Stimulated activated CD4-positive, alpha-beta T cell treated with anti-CD3 and anti-CD28 coated beads, TNF-alpha, amount 100 ng/mL, for 1 hour (primary cell): ENCODE measurements around the gene ATP1B2.
A peak's percentile ranks its signal among the peaks of the same experiment; 100 is the strongest.

Source experiments
- DNase-seq, 3 donors: peaks; one replicate each; pipeline ENCODE4 v3.0.0-alpha.2; 2020; ENCODE audit warnings: low read depth in 3 of 3, low spot score in 1 of 3

ATP1B2 gene

DNA sequence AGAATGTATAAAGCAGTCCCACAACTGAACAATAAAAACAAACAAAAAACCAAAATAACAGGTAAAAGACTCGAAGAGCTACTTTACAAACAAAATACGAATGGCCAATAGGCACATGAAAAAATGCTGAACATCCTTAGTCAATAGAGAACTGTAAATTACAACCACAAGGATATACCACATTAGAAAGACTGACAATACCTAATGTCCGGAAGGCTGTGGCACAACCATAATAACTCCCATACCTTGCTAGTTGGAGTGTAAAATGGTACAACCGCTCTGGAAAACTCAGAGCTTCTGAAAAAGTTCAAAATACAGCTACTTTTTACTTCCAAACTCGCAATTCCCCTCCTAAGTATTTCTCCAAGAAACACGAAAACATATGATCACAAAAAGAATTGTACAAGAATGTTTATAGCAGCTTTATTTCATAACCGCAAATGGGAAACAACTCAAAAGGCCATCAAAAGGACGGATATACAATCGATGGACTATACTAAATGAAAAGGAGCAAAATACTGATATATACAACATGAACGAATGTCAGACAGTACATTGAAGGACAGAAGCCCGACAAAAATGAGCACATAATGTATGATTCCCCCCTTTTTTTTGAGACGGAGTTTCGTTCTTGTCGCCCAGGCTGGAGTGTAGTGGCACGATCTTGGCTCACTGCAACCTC lies 34.3 kb downstream of the ATP1B2 start:
- DNase-seq = no peak

DNA sequence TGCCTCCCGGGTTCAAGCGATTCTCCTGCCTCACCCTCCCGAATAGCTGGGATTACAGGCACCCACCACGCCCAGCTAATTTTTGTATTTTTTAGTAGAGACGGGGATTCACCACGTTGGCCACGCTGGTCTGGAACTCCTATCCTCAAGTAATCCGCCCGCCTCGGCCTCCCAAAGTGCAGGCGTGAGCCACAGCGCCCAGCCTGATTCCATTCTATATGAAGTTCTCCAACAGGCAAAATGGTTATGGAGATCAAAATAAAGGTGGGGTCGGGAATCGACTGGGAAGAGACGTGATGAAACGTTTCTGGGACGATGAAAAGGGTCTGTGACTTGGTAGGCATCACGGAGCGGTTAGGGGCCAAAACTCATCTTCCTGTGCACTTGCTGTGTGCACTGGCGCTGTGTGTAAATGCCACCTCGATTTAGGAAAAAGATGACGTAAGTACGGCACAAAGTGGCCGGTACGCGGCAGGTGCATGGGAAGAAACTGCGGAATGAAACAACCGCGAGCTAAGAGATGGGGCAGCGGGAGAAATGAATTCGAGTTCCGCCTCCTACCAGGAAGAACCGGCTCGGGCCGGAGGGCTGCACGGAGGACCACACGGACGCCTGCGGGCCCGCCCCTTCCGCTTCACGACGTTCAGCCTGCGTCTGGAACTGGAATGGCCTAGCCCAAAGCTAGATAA lies 35.0 kb downstream of the ATP1B2 start:
- DNase-seq = peak; percentile 61 to 75 (median 73)

DNA sequence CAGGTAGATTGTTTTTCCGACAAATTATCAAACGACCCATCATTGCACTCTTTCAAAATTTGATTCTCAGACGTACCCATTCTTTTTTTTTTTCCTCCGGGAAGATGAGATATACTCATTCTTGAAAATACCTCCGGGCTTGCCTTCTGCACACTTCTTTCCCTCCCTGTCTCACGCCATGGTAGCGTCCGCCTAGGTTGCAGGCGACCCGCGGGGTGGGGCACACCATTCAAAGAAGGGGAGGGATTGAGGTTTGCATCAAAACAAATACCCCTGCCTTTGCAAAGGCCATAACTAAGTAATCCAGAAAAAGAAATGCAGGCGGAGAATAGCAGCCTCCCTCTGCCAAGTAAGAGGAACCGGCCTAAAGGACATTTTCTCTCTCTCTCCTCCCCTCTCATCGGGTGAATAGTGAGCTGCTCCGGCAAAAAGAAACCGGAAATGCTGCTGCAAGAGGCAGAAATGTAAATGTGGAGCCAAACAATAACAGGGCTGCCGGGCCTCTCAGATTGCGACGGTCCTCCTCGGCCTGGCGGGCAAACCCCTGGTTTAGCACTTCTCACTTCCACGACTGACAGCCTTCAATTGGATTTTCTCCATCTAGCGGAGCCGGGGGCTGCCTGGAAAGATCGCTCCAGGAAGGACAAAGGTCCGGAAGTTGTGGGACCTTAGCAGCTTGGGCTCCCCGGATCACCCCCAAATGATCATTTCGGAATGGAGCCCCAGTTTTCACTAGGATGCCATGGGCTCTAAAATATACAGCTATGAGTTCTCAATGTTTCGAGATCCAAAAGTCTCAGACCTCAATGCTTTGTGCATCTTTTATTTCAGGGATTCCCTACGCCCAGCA lies 35.7 kb downstream of the ATP1B2 start:
- peak; percentile 33 to 57 (median 40) for DNase-seq

DNA sequence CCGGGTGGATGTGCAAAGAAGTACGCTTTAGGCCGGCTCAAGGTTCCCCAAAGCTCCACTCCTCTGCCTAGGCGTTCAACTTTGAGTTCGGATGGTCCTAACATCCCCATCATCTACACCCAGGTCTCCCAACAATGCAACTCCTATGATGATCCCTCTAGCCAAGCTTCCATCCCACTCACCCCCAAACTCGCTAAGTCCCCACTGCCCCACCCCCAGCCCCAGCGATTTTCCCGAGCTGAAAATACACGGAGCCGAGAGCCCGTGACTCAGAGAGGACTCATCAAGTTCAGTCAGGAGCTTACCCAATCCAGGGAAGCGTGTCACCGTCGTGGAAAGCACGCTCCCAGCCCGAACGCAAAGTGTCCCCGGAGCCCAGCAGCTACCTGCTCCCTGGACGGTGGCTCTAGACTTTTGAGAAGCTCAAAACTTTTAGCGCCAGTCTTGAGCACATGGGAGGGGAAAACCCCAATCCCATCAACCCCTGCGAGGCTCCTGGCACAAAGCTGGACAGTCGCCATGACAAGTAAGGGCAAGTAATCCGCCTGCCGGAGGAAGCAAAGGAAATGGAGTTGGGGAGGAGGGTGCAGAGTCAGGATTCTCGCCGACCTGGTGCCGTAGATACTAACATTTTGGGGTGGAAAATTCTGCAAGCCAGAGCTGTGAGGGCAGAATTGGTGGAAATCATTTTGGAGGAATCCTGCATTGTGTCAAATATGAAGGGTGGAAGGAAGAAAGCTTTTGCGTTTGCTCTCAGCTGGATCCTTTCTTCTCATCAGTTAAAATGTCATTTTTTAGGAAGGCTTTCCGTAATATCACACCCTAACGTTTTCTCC lies 36.6 kb downstream of the ATP1B2 start, which contains the start of gene TP53:
Gene TP53, minus strand, starts transcription at position 419 of the 836 bp plus-strand sequence. CDS start 10,896 bp downstream, outside the sequence.
- DNase-seq = peak; percentile 72 to 79 (median 73)

DNA sequence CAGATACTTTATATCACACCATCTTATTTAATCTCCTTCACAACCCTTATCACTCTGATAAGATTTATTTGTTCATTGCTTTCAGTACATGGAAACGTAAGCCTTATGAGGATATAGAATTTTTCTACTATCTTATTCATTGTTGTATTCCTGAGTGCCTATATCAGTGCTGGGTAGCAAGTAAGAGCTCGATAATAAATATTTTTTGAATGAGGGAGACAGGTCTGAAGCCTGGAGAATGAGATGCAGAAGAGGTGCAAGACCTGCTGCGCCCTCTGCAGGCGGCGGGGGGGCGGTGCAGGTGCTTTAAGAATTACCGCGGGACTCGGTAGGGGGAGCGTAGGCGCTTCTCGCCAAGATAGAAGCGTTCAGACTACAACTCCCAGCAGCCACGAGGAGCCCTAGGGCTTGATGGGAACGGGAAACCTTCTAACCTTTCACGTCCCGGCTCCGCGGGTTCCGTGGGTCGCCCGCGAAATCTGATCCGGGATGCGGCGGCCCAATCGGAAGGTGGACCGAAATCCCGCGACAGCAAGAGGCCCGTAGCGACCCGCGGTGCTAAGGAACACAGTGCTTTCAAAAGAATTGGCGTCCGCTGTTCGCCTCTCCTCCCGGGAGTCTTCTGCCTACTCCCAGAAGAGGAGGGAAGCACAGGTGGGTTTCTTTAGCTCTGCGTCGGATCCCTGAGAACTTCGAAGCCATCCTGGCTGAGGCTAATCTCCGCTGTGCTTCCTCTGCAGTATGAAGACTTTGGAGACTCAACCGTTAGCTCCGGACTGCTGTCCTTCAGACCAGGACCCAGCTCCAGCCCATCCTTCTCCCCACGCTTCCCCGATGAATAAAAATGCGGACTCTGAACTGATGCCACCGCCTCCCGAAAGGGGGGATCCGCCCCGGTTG lies 37.4 kb downstream of the ATP1B2 start, which contains the start of gene WRAP53:
Gene WRAP53, plus strand, starts transcription at position 570 of the 900 bp plus-strand sequence. Its CDS starts 172 bp downstream, at position 742.
- DNase-seq = peak; percentile 84 to 95 (median 92)

DNA sequence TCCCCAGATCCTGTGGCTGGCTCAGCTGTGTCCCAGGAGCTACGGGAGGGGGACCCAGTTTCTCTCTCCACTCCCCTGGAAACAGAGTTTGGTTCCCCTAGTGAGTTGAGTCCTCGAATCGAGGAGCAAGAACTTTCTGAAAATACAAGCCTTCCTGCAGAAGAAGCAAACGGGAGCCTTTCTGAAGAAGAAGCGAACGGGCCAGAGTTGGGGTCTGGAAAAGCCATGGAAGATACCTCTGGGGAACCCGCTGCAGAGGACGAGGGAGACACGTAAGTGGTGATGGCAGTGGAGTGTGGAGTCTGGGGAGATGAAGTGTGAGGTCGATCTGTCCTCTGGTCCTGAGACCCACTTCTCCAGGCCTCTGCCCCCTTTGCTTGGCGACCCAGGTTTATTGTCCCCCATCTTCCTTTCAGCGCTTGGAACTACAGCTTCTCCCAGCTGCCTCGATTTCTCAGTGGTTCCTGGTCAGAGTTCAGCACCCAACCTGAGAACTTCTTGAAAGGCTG lies 38.1 kb downstream of the ATP1B2 start:
- DNase-seq = no peak

DNA sequence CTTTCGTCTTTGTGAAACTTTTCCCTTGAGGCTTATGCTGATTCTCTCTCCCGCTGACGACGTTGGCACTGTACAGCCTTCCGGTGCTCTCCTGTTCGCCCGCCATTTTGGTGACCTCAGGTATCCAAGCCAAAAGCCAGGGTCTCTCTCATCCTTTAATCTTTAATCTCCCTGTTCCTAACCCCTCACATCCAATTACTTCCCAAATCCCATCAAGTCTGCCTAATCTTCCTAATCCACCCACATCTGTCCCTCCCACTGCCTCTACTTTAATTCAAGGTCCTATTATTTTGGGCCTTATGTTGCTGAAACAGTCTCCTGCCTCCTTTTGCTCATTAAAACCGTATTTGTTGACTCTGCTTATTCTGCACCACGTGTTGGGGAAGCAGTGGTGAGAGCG lies 44.9 kb downstream of the ATP1B2 start:
- no peak for DNase-seq

DNA sequence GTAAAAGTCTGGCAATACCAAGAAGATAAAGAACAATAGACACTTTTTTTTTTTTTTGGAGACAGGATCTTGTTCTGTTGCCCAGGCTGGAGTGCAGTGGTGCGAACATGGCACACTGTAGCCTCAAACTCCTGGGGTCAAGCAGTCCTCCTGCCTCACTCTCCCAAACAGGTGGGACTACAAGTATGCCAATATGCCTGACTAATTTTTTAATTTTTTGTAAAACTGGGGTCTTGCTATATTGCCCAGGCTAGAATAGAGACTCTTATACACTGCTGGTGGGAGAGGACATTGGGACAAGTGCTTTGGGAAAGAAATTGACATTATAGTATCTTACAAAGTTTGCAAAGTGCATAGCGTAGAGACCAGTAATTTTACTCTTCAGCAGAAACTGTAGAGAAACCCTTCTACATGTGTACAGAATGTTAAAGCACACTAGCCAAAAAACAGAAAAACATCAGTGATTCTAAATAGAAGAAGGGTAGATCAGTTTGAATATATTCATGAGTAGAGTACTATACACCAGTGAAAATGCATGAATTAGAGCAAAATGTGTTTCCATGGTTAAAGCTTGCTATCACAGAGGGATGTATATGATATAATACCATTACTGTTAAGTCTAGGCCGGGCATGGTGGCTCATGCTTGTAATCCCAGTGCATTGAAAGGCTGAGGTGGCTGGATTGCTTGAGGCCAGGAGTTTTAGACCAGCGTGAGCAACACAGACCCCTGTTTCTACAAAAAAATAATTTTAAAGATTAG lies 47.3 kb downstream of the ATP1B2 start:
- DNase-seq = no peak

DNA sequence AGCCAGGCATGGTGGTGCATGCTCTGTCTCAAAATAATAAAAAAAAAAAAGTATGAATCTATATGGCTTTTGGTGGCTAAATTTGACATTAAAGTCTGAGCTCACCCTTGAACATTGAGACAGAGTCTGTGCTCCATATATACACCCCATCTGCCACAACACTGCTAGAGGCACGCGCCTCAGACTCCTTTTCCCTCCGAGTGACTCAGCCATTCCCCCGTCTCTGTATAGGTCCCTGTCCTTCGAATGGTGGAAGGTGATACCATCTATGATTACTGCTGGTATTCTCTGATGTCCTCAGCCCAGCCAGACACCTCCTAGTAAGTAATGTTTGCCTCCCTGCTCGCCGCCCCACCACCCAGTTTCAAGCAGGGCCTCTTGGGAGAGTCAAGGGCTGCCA lies 49.8 kb downstream of the ATP1B2 start:
- no peak for DNase-seq

DNA sequence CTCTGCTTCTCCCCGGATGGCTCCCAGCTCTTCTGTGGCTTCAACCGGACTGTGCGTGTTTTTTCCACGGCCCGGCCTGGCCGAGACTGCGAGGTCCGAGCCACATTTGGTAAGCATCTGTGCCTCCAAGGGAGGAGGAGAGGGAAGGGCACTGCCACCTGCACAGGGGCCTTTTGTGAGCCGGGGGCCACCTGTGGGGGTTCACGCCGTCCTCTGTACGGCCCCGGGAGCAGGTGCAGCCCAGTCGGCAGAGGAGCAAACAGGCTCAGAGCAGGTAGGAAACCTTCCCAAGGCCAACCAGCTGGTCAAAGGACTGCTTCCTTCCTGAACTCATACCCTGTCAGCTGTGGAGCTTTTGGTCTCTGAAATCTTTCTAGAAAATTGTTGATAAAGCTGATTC lies 51.0 kb downstream of the ATP1B2 start:
- DNase-seq = no peak

DNA sequence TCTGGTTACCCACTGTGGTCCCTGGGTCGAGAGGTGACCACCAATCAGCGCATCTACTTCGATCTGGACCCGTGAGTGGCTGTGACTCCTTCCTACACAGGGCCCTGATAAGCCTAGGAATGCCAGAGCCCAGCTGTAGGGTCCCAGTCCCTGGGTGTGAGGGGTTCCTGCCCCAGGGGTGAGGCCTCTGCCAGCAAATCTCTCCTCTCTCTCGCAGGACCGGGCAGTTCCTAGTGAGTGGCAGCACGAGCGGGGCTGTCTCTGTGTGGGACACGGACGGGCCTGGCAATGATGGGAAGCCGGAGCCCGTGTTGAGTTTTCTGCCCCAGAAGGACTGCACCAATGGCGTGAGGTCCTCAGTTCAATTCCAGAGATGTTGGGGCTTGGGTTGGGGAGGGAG lies 52.0 kb downstream of the ATP1B2 start:
- no peak for DNase-seq

DNA sequence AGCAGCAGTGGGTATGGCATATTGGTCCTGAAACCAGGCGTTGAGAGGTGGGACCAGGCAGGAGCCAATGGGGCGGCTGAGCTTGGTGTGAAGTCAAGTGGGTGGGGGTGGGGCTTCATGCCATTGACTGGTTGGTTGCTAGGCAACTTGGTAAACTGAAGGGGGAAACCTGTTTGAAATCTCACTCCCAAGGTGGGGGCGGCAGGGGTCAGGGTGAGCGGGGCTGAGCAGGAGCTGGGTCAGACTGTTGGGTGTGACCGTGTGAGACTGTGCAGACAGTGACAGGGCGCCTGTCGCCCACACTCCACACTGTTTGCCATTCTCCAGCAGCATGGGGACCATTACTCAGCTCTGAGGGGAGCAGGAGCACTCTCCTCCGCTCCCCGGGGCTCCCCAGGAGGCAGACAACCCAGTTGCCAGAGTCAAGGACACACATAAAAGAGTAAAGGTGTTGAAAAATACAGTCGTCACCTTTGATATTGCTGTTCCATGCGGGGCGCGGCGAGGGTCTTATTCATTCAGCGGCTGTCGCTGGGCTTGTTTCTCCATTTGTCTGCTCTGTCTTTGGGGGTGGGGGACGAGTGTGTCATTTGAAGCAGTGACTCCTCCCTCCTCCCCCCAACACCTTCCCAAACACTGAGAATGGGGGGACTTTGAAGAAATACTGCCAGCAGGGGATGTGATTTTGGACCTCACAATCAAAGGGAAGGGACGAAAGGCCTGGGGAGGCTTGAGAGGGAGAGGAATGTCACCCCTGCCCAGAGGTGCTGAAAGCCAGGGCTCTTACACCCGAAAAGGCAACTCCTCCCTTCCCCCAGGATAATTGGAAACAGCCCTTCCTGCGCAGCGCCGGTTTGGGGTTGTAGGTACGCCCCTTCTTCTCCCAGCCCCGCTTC lies 53.1 kb downstream of the ATP1B2 start:
- no peak for DNase-seq

DNA sequence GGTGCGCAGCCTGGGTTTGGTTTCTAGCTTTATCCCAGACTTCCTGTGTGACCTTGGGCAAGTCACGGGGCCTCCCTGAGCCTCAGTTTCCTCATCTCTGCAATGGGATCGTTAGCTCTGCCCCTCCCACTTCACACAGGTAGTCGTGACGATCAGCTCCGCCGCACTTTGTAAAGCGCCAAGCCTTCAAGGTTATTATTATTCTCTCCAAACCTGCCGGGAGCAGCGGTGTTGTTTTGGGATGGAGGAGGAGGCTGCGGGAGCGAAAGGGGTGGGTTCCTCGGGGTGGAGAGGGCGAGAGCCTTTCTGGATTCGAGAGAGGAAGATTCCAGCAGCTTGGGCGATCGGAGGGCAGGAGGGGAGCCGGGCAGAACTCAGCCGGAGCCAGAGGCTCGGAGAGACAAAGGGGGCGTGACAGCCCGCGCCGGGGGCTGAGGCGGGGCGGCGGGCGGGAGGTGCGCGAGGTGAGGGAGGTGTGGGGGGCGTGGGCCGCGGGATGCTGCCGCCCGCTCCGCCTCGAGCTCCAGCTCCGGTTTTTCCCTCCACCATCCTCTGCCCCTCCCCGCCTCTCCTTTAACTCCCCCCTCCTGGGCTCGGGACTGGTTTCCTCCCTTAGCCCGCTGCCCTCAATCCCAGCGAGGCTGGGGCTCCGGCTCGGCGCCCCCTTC lies 54.0 kb downstream of the ATP1B2 start, which contains the start of gene EFNB3:
Gene EFNB3, plus strand, starts transcription at position 602 of the 668 bp plus-strand sequence. CDS start 397 bp downstream, outside the sequence.
- no peak for DNase-seq

DNA sequence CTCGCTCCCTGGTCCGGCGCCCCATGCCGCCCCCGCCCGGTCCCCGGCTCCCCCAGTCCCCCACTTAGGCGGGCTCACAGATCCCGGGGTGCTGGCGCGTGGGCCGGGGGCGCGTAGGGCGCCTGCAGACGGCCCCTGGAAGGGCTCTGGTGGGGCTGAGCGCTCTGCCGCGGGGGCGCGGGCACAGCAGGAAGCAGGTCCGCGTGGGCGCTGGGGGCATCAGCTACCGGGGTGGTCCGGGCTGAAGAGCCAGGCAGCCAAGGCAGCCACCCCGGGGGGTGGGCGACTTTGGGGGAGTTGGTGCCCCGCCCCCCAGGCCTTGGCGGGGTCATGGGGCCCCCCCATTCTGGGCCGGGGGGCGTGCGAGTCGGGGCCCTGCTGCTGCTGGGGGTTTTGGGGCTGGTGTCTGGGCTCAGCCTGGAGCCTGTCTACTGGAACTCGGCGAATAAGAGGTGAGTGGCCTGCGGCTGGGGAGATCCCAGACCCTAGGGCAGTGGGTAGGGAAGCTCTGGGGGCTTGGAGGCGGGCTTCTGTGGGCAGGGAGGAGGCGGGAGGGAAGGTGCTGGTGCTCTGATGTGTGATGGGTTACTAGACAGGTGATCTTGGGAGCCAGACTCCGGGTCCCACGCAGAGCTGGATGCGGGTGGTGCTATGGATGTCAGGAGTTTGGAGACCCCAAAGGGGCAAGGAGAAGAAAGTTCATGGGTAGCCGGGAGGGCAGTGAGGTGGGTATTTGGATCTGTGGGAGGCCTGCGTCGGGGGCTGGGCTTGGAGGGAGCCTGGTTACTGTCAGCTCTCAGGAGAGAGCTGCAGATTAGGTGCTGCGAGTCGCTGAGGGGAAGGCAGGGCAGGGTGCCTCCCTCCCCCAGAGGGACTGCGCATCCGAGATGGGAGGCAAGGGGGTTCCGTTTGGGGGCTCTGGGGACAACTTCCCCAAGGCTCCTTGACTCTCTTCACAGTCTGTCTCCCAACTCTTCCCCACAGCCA lies 54.8 kb downstream of the ATP1B2 start:
- no peak for DNase-seq

DNA sequence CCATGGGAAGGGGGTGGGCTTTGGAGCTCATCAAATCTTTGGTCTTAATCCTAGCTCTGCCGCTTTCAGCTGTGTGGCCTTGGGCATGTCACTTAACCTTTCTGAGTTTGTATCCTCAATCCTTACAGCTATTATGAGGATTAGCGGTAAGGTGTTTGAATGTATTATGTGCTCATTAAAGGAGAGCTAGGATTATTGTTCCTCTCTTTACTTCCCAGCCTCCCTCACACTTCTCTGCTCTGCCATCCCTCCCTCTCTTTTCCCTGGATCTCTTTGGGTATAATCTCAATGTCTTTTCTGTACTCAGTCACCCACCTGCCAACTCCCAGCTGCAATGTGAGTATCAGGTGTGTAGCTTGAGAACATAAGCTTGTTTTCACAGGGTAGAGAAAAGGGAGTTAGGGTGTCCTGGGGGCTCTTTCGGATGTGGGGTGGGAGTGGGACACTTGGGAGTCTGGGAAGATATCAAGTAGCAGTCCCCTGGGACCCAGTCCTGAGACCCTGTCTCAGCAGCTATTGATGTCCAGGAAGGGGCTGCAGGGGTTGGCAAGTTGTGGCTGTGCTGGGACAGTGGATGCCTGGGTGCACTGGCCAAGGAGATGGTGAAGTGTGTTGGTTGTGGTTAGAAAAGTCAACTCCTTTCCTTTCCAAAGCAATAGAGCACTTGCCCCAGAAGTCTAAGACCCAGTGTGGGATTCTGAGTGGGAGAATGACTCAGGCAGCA lies 56.1 kb downstream of the ATP1B2 start:
- DNase-seq = no peak
